ENCODE measurements around the gene TMEM94.

DNA sequence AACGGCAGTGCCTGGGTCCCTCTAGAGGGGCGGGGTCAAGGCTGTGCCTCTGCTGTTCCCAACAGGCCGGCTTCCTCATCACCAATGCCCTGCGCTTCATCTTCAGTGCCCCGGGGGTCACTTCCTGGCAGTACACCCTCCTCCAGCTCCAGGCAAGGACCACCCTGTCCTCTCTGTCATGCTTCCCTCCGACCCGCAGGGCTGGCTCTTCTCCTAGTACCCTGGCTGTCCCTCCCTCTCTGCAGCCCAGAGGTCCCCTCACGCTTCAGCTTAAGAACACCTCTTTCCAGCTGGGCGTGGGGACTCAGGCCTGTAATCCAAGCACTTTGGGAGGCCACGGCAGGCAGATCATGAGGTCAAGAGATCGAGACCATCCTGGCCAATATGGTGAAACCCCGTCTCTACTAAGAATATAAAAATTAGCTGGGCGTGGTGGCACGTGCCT, 33.1 kb downstream of the TMEM94 start:
- TF ChIP-seq, protein P1, sequence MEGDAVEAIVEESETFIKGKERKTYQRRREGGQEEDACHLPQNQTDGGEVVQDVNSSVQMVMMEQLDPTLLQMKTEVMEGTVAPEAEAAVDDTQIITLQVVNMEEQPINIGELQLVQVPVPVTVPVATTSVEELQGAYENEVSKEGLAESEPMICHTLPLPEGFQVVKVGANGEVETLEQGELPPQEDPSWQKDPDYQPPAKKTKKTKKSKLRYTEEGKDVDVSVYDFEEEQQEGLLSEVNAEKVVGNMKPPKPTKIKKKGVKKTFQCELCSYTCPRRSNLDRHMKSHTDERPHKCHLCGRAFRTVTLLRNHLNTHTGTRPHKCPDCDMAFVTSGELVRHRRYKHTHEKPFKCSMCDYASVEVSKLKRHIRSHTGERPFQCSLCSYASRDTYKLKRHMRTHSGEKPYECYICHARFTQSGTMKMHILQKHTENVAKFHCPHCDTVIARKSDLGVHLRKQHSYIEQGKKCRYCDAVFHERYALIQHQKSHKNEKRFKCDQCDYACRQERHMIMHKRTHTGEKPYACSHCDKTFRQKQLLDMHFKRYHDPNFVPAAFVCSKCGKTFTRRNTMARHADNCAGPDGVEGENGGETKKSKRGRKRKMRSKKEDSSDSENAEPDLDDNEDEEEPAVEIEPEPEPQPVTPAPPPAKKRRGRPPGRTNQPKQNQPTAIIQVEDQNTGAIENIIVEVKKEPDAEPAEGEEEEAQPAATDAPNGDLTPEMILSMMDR (IDR thresholded peaks at IDR 0.05) = no peak
- no peak for TF ChIP-seq POLR2AphosphoS5 (IDR thresholded peaks at IDR 0.05)

All from gastroesophageal sphincter (tissue), 3 donors.